Fibroblast of peridontal ligament (primary cell): ENCODE results near the gene CFAP100.

Experiments
- DNase-seq: peaks from one replicate; pipeline ENCODE4 v3.0.0-alpha.2; 2010; ENCODE audit errors: extremely low read depth

The CFAP100 gene

DNA sequence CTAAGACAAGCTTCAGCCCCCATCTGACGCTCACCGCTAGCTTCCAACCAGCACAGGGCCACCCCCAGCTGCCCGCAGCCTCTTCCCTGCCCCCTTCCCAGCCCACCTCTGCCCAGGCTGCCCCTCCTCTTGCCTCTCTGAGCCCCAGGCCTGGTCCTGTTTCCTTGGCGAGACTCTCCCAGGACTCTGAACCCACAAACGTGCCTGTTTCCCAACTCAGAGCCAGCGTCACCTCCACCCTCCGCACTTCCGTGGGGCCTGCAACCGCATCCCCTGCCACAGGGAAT is 45.9 kb downstream of the CFAP100 start:
- no peak for DNase-seq

DNA sequence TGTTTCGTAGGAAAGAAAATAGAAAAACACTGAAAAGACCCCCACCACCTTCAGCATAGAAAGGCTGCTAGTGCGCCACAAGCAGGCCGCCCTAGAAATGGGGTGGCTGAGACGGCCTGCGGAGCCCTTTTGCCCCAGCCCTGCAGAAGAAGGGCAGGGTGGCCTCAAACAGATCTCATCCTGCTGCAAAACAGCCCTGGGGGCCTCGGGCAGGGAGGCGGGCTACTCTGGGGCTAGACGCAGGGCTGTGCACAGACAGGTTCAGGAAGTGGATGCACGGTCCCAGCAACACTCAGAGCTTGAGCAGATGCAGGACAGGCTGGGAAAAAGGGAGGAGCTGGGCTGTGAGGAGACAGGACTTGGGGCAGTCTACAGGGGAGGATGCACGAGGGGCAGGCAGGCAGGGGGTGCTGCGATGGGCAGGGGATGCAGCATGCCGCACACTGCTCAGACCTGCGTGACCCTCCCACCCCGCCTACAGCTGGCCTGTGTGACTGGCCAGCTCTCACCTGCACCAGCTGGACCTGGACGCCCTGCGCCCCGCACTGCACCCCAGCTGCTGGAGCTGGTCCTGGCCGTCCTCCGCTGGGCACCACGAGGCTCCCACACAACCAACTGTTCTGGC is 46.7 kb downstream of the CFAP100 start:
- DNase-seq = no peak

DNA sequence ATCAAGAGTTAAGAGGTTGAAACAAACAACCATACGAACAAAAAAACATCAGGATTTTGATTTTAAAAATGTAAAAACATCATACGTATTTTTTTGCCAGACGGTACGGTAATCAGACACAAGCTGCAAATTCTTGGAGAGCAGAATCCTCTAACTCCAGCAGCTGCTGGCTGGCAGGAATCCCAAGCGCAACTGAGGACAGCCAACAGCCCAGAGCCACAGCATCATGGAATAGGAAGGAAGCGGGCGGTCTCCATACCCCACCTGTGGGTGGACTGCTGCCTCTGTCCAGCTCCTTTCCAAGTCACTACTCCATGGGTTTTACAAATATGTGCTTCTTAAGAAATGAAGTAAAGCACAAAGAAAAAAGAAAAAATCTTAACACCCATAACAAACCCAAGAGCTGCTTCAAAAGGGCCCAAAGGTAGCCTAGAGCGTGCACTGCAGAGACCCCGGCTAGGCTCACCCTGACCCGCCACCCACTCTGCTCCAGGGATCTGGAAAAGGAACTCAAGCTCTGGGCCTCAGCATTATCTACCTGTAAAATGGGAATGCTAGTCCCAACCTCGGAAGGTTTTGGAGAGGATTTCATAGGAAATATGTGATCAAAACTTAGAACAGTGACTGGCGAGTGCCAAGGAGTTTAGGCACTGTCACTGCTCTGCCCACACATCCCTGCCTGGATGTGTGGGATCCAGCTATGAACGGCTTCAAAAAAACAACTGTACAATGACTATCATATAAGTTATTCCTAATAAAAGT is 47.6 kb downstream of the CFAP100 start:
- DNase-seq = no peak

DNA sequence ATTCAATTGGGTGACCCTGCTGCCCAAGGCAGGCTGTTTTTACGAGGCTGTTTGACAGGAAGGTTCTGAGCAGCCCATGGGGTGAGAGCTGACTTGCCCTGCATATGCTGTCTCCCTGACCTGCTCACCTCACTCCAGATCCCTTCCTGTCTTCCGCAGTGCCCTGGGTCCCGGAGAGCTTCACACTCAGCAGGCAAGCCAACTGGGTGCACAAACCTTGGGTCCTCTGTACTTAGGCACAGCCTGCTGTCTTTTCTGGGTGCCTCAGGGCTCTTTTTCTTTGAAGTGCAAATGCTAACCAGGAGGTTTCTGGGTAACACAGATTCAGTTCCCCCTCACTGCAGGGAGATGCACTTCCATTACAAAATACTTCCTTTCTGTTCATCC is 48.1 kb downstream of the CFAP100 start:
- DNase-seq = no peak

DNA sequence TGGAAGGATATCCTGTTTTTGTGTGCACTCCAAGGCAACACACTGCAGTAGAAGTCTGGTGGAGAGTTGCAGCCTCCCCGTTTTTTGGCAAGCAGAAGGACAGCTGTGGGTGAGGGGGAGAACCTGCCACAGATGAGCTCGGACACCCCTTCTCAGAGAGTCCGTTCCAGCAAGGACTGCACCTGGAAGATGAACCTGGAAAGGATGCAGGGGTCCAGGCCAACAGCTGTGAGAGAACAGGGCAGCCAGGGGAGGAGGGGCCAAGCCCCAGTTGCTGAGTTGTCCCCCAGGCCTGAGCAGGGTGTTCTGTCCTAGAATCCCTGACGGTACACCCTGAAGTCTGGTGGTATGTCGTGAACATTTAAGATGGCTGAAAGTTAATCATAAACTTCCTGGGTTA is 50.8 kb downstream of the CFAP100 start:
- no peak for DNase-seq

DNA sequence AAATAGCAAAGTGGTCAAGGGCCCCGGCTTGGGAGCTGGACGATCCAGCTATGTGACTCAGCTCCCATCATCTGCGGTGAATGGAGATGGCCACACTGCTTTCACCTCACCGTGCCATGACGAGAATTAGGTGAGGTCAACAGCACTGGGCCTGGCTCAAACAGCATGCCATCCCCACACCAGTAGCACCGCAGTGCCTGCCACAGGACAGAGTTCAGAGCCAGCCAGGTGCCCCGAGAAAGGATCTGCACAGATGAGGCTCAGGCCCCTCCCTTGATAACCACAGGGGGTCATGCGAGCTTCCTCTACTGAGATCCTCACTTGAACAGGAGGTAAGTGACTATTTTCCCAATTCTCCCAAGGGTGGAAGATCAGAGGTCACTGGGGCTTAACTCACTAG is 51.6 kb downstream of the CFAP100 start:
- no peak for DNase-seq

DNA sequence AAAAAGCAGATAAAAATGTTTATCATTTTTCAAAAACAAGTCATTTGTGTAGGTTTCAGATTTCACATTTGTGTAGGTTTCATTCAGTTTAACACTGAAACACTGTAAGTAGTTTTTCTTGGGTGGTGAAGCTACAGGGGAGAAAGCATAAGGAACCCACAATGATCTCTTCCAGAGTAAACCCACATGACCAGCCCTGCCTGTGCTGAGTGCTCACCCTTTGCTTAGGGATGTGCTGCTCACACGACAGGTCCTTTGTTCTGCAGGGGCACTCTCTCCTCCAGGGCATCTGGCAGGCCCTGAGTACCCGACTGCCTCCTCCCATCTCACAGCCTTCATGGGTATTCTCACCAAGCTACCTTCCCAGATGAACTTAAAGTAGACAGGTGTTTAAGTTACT is 52.1 kb downstream of the CFAP100 start:
- no peak for DNase-seq

DNA sequence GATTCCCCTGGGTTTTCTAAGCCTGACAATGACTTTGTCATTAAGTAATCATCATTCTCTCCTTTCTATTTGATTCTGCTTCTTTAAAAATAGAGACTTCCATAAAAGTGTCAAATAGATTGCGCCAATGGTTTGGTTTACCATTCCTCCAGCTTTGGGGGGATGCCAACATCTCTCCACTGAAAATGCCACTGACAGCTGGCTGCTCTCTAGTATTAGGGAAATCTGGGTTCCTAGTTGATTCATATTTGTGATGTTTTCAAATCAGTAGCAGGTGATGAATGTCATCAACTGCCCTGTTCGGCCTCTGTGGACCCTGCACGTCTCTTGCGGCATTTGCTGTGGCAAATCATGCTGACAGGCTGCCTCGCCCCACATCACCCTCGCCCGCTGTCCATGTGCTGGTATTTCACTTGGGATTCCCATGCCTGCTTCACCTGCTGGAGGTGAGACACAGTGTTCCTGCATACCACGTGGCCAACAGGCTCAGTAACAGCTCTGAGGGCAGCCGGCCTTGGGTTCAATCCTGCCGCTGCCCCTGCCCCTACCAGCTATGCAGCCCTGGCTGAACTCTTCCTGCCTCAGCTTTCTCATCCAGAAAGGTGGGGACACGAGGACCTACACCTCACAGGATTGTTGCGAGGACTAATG is 52.9 kb downstream of the CFAP100 start:
- peak; percentile 18 for DNase-seq

DNA sequence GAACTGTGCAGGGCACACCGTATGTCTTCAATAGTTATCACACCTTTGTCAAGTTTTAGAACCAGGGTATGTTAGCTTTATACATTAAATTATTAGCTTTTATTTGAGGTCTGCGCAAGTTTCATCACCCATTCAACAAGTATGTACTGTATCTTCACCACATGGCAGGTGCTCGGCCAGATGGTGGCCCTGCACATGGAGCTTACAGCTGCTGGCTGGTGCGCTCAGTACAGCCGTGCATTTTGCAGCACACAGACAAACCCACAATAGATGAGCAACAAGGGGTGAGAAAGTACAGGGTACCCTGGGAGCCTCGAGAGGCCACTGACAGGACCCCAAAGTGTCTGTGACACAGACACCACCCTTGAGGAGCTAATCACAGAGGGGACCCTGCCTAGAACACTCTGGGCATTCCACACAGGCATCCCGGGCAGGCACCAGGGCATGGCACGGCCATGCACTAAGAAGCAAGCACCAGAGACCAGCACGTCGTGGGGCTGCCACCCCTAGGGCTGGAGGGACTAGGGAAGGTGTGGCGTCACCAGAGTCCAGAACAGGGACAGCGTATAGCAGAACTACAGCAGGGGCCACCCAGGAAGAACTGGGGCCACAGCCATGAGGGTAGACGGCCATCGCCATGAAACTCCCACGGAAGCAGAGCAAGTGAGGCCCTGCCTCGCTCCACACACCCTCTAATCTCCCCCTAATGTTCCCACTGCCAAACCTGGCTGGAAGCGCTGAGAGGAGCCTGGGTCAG is 53.6 kb downstream of the CFAP100 start:
- DNase-seq = no peak

DNA sequence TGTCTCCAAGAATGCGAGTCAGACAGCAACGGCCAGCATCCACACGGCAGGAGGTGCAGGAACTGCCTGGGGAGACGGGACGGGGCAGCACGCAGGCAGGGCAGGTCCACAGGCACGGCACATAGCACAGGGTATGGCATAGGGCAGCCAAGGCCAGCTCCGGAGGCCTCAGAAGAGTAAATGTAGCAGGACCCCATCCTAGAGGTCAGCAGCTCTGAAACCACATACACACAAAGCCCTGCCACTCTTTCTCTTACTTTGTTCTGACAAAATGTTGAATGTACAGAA is 54.1 kb downstream of the CFAP100 start:
- no peak for DNase-seq

DNA sequence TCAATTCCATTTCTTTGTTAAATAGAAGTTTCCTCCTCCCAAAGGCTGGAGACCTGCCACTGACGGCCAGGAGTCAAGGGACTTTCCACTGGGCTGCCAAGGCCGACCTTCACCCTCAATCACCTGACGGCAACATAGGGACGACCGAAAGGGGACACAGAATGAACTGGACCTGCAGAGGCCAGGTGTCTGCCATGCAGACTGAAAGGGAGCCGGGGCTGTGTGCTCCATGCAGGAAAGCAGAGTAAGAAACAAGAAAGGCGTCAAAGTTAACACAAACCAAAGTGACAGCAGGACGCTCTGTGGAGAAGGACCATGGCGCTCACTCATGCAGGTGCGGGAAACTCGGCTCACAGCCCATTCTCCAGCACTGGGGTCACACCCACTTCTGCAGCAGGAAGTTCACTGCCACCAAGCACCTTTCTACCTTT is 54.9 kb downstream of the CFAP100 start:
- no peak for DNase-seq

DNA sequence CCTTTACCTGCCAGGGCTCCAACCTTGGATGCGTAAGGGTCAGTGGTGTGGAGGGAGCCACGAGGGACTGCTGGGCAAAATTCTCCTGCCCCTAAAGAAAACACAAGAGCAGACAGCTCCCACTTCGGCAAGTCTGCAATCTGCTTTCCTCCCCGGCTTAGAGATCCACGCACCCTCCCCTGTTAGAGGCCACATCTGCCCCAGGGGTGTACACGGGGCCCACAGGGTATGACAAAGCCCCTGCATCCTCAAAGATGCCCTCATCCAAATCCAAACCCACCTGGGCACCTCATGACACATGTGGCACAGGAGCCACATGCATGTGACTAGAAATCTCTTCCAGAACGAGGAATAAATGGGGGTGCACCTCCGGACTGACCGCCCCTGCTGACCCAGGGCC is 55.5 kb downstream of the CFAP100 start:
- DNase-seq = no peak

DNA sequence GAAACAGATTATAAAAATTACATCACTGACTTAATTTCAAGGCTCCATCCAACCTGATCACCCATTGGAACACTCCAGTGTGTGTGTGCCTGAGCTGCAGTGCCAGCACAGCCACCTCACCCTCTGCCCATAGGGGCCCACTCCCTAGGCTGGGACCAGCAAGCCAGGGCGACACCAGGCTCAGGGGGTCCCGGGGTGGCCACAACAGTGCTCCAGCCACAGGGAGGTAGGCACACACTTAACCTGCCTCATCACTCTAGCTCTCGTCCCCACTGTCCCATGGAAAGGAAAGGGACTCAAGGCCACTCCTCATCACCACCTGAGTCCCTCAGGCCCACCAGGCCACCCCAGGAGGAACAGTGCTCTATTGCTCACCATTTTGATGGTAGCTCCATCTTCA is 56.0 kb downstream of the CFAP100 start:
- DNase-seq = no peak

DNA sequence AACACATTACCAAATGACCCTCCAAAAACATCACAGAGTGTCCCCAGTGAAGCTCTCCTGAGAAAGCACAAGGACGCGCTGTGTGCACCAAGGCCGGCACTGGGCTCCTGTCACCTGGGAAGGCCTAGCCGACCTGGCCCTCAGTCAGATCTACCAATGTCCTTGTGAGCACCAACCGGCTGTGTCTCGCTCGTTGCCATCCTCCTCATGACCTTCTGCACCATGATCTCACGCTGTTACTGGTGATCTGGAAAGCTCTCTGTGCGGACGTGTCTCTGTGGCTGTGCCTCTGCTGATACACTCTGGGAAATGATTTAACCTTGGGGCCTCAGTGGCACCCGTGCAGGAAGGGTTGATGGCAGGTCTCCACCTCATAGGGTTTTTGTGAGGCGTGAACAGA is 56.8 kb downstream of the CFAP100 start:
- DNase-seq = no peak

DNA sequence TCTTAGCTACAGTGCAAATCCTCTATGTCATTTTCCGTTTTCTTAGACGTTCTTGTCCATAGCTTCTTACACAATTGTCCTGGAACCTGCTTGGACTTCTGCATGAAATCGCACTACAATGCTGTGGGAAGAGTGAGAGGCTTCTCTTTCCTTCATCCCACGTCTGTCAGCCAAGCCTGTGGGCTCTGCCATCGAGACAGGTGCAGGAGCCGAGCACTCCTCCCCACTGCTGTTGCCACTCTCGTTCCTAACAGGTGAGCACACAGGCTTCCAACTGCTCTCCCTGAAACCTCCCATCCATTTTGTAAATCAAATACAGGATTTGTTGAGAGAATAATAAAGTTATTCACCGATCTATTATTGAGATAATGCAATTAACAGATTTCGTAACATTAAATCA is 57.5 kb downstream of the CFAP100 start:
- no peak for DNase-seq

DNA sequence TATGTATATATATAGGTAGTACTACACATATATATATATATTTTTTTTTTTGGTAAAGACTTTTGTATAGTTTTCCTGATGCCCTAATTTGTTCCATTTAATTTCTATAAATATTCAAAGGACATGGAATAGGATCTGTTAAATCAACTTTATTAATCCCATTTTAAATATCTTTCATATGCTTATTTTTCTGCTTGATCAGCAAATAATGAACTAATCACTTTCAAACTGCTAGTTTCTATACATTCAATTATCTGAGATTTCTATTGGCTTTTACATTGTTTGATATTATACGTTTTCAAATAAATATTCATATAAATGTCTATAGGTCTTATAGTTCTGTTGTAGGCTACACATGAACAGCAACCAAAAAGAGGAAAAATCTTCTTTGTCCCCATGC is 59.3 kb downstream of the CFAP100 start:
- no peak for DNase-seq

DNA sequence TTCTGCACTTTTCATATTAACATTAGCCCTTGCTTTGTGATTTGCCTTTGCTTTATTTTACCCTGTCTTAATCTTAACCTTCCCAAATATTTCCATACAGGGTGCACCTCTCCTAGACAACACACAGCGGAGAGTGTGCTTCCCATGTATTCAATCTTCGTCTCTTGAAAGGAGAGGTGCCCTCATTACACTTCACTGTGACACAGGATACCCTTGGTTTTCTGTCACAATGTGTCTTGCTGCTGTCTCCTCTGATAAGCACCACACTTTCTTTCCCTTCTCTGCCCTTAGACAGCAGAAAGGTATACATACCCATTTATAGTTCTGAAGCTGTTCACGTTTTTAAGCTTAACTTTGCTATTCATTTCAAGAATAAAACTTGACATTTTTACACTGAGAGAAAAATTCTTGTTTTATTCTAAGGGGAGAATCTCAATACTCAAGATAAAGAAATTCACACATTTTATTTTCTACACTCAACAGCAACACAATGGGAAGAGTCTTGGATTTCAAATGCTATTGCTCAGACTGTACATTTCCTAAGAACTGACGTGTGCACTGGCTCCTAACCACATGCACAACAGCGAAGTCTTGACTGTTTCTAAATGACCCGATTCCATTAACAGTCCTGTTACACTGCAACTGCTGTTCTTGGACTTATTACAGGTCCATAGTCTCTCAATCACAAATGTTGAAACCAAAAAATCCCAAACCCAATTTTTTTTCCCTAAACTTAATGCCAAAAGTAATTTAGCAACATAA is 59.9 kb downstream of the CFAP100 start:
- DNase-seq = no peak

DNA sequence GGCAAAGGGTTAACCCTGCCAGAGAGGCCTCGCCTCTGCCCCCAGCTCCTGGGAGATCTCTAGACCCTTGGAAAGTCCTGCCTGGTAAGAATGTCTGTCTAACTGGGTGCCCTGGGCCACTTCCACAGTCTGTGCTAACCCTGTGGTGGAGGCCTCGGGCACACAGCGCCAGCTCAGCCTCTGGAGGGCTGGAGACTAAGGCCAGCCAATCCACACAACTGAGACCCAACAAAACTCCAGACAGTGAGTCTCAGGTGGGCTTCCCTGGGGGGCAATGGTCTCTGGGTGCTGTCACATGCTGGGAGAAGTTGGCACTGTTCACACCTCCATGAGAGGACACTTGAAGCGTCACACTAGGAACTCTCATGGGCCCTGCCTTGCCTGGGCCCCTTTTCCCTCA is 61.5 kb downstream of the CFAP100 start:
- no peak for DNase-seq

DNA sequence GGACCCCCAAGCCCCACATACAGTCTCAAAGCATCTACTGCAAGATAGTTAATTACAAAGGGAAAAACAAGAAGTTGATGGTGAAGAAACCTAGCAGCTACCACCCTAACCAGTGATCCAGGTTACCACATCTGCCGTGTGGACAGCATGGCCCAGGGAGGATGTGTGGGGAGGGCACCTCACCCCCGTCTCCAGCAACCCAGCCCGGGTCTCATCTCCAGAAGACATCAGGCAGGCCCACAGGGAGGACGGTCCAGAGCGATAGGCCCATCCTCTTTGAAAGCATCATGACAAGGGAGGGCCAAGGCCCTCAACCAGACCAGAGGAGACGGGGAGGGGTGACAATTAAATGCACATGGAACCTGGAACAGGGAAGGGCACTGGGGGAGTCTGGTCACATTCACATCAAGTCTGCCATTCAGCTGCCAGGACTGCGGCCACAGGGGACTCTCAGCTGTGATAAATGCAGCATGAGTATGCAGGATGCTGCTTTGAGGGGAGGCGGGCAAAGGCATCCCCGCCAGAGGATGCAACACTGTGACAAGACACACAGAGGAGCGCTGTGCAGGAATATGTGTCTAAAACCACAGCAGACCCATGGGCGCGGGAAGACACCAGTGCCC is 62.2 kb downstream of the CFAP100 start:
- no peak for DNase-seq

DNA sequence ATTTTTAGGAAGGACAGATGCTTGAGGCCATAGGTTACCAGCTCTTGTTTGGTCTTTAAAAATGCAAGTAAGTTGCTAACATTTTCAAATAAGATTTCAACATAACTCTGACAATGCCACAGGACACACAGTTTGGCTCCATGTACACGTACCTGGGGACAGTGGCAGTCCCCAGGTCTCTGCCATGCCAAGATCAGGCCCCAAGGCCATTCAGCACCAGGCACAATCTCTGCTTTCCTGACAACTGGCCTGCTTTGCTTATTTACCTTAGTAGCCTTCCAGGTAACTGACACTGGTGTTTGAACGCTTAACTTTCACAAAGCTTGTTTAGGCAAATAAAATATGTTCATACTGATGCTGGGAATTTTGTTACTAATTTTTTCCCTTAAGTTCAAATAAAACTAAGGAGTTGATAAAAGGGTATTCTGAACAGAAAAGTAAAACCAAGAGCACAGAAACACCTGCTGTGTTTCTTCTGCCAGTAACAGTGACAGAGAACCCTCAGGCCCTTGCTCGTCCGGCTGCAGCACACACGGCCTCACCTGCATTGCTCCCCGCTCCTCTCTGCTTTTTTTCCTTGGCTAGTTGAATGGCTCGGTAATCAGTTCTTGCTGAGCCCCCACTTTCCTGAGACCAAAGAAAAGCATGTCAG is 64.5 kb downstream of the CFAP100 start:
- DNase-seq = no peak

DNA sequence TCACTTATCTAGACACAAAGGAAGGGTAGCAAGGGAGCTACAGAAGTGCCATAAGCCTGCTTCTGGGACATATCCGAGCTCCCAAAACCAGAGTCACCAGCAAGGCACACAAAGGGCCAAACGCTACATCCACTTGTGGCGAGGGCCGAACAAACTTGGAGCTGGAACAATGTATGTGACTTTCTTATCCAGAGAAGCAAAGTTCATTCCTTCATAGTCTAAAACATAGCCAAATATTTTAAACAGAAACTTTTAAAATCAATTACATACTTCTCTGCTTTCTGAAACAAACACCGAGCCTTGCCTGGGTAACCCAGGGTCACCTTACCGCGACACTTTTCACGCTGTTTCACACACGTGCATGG is 65.0 kb downstream of the CFAP100 start:
- DNase-seq = no peak
